ENCODE data around the gene MMP24.

Gene MMP24

GRCh38 chr20:35290887-35291417, 64.5 kb downstream of the MMP24 start:
- no peak overlapping the region for H3K4me3 ChIP-seq (replicated peaks; ENCODE audit: low read depth, low read length)
- no peak for TF ChIP-seq CTCF (IDR thresholded peaks at IDR 0.05; ENCODE audit: low read depth, low read length, missing control alignments)
- DNase-seq (ENCODE audit: extremely low read depth, low read depth), result no peak

GRCh38 chr20:35291654-35292503, 65.4 kb downstream of the MMP24 start, which contains the start of gene FAM83C:
Gene FAM83C, minus strand, starts transcription at chr20:35292425. Its CDS starts 121 bp downstream, at chr20:35292304.
- no peak for DNase-seq (ENCODE audit: extremely low read depth, low read depth)
- no peak for TF ChIP-seq CTCF (IDR thresholded peaks at IDR 0.05; ENCODE audit: low read depth, low read length, missing control alignments)
- H3K4me3 ChIP-seq (replicated peaks; ENCODE audit: low read depth, low read length), result no peak within 1 kb of the TSS

GRCh38 chr20:35292504-35293285, 66.2 kb downstream of the MMP24 start:
- TF ChIP-seq CTCF (IDR thresholded peaks at IDR 0.05; ENCODE audit: low read depth, low read length, missing control alignments), result no peak
- no peak overlapping the region for H3K4me3 ChIP-seq (replicated peaks; ENCODE audit: low read depth, low read length)
- no peak for DNase-seq (ENCODE audit: extremely low read depth, low read depth)

- no peak for TF ChIP-seq CTCF (IDR thresholded peaks at IDR 0.05; ENCODE audit: low read depth, low read length, missing control alignments)
- H3K4me3 ChIP-seq (replicated peaks; ENCODE audit: low read depth, low read length), result no peak overlapping the region
- DNase-seq (ENCODE audit: extremely low read depth, low read depth), result no peak
These were observed 67.1 kb downstream of the MMP24 start for GRCh38 chr20:35293303-35294292.

- no peak for TF ChIP-seq CTCF (IDR thresholded peaks at IDR 0.05; ENCODE audit: low read depth, low read length, missing control alignments)
- DNase-seq (ENCODE audit: extremely low read depth, low read depth), result no peak
- no peak overlapping the region for H3K4me3 ChIP-seq (replicated peaks; ENCODE audit: low read depth, low read length)
These were observed 67.8 kb downstream of the MMP24 start for GRCh38 chr20:35294293-35294685.

GRCh38 chr20:35295058-35295457, 68.6 kb downstream of the MMP24 start:
- no peak for TF ChIP-seq CTCF (IDR thresholded peaks at IDR 0.05; ENCODE audit: low read depth, low read length, missing control alignments)
- DNase-seq (ENCODE audit: extremely low read depth, low read depth), result no peak
- H3K4me3 ChIP-seq (replicated peaks; ENCODE audit: low read depth, low read length), result no peak overlapping the region

All from HFF-Myc (cell line).